HG03066 (cell line): ENCODE data around the gene RTN4.
A peak's percentile ranks its signal among the peaks of the same experiment; 100 is the strongest.

Experiments
- ATAC-seq: cut with Tn5 transposase; IDR thresholded peaks from one replicate; pipeline ENCODE4 v1.9.1; 2021; ENCODE audit warnings: low read depth; ENCODE audit not compliant: unreplicated experiment

The RTN4 gene

DNA sequence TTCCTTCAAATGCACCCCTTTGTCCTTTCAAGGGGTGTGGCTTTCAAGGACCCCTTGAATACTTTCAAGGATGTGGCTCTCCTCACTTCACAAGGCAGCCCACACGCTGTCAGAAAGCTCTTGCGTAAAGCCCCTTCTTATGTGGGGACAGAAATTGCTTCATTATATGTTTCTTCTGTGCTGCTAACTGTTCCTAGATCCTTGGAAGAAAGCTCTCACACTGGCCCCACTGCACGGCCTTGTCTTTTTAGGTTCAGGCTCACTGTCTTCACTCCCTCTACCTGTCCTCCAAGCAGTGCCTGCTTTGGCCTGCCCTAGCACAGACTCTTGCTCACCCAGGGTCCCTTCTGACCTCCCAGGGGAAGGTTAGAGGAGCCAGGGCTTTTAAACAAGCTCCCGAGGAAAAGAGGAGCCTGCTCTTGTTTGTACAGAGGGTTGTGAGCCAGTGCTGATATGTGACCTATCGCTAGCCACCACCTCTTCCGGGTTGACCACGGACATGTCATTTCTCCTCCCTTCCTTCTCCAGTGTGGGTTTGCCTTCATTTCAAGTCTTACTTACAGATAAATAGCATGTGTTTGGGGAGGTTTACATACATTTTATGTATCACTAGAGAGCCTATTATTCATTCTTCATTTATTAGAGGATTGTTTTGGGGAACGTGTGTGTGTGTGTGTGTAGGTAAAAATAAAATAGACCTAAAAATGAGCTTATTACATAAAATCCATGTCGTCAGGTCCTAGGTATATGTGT, 94.7 kb downstream of the RTN4 start:
- ATAC-seq = no peak

DNA sequence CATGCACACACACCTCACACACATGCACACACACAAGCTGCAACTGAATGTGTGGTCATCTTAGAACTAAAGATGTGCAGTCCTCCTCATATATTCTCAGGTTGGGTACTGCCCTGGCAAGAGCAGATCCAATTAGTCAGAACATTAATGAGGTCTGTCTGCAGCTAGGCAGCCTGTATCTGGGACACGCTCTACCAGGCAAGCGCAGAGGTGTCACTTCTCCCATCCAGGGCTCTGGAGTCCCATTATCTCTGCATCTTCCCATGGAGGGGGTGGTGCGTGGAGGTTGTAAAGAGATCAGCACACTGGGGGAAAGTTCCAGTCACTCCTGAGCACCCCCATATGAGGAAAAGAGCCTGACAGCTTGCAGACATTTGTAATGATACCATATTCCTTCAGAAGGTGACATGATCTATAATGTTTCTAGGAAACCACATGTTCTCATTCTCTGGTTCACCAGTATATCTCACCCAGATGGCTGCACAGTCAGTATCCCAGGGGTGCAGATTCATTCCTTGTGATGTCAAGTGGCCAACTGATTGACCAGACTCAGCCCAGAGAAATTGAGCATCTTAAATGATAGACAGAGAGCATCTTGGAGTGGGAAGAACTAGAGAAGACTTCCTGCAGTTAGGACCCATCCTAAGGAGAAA, 95.4 kb downstream of the RTN4 start:
- no peak for ATAC-seq

GRCh38 chr2:54954158-54954557, 96.1 kb downstream of the RTN4 start:
- ATAC-seq = no peak

- no peak for ATAC-seq
Measured at GRCh38 chr2:54952978-54953456, 97.2 kb downstream of the RTN4 start.

DNA sequence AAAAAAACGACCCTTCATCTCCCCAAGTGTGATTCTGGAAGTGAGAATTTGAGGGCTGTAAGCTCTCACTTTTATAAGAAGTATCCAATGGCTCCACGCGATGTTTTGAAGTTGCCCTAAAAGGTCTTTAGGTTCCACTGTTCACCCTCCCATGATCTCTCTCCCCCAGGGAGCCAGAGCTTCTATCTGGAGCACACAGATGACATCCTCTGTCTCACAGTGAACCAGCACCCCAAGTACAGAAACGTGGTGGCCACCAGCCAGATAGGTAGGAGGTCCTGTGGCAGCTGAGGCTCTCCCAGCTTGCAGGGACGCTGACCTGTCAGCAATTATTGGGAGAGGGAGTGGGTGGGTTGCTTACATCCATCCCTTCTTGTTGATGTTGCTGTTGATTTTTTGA, 97.8 kb downstream of the RTN4 start:
- ATAC-seq = no peak

GRCh38 chr2:54950811-54951210, 99.4 kb downstream of the RTN4 start:
- no peak for ATAC-seq

DNA sequence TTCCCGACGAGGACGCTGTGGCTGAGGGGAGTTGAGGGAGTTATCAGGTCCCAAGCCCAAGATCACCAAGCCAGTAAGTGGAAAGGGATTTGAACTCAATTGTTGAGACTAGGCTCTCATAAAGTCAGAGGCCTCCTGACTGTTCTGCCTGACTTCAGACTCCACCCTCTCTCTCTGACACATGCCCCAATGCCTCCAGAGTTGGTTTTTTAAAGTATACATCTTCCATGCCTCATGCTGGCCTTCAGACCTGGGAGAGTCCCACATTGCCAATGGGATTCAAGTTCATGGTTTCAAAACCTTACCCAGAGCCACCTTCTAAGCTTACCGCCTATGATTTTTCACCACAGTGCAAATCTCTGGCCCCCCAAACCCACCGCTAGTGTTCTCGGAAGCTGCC, 100.8 kb downstream of the RTN4 start:
- ATAC-seq = no peak

- no peak for ATAC-seq
Measured at GRCh38 chr2:54948120-54948519, 102.1 kb downstream of the RTN4 start.

GRCh38 chr2:54947646-54948045, 102.6 kb downstream of the RTN4 start:
- ATAC-seq = no peak

GRCh38 chr2:54947136-54947535, 103.1 kb downstream of the RTN4 start:
- ATAC-seq = no peak

GRCh38 chr2:54946220-54946805, 103.9 kb downstream of the RTN4 start:
- ATAC-seq = no peak

- peak; percentile 79 for ATAC-seq
Measured at GRCh38 chr2:54945391-54946219, 104.6 kb downstream of the RTN4 start.

- no peak for ATAC-seq
Measured at GRCh38 chr2:54944724-54945326, 105.4 kb downstream of the RTN4 start.

GRCh38 chr2:54942373-54942772, 107.9 kb downstream of the RTN4 start:
- no peak for ATAC-seq

DNA sequence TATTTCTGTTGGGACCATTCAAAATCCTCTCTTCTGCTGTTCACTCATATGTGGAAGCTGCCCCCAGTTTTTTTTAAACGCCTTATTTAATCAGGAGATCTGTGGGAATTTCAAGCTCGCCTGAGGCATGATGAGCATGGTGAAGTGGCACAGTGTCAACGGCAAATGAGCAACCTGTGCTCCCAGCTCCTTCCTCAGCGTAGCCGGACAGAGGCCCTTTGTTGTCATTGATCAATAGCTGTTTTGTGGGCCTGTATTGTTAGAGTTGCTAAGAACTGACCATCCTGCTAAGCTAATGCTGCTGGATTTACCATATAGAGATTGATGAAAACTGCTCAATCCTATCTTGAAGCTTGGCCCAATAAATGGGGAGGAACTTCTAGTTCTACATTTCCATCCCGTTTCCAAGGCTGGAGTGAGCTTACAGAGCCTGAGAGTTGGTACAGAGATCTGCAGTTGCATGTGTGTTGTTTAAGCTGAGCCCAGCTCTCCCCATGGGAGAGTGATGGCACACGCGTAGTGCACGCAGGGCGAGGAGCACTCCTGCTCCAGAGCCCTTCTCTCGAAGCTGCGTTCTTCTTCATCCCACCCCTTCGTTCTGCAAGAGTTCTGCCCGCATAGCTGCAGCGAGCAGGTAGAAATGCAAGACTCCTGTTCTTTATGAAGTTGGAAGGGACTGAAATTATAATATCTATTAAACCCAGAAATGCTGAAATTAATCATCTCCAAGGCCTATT, 108.8 kb downstream of the RTN4 start:
- no peak for ATAC-seq

GRCh38 chr2:54940723-54941122, 109.5 kb downstream of the RTN4 start:
- no peak for ATAC-seq

DNA sequence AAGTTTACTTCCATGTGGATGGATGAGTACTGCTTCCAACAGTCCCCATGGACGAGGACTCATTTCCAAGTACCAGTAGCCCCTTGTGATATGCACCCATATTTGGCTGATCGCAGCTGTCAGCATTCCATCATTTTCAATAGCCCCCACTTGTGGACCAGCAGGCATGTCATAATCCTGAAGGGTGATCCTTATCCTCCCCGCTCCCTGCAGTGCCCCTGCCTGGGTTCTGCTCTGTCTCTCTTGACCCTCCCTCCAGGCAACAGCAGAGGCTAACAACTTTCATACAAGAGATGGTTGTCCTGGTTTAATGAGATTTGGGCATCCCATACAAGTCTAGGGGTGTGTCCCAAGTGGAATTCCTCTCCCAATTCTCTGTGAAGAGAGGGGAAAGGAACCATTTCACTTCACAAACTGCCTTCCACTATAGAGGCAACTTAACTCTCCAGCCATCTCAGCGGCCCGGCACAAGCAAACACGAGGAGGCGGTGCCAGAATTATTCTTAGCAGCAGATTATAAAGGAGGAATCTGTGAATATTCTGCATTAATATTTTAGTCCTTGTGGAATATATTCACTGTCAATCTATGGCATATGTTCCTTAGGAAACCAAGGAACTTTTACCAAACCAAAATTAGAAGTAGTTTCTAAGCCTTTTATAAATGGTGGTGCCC, 110.7 kb downstream of the RTN4 start:
- ATAC-seq = no peak

DNA sequence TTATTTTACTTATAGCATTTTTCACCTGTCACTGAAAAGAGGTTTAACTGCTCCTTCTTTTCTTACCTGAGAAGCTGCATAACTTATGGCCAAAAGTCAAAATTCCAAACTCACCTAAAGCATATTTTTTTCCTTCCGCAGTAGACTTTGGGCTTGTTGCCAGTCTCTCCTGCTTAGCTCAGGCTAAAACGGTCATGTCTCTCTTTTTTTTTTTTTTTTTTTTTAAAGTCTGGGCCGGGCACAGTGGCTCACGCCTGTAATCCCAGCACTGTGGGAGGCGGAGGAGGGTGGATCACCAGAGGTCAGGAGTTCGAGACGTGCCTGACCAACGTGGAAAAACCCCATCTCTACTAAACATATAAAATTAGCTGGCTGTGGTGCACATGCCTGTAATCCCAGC, 113.5 kb downstream of the RTN4 start:
- ATAC-seq = no peak

- ATAC-seq = no peak
Measured at GRCh38 chr2:54935389-54935788, 114.9 kb downstream of the RTN4 start.
